PC-9 (cell line): ENCODE results near the gene COL4A6.

ENCODE experiments used
- EZH2 ChIP-seq: fragments of 200-600 bp; sonication (generic); IDR thresholded peaks from 2 replicates; pipeline ENCODE4 v1.8.0; 2017; ENCODE audit warnings: antibody characterized with exemption, low read depth
- TF ChIP-seq, protein P1 (sequence below): fragments of 200-600 bp; sonication (generic); conservative IDR thresholded peaks from 2 replicates; pipeline ENCODE4 v1.6.1; 2017; ENCODE audit warnings: mixed run types, antibody characterized with exemption, mild to moderate bottlenecking, moderate library complexity

DNA sequence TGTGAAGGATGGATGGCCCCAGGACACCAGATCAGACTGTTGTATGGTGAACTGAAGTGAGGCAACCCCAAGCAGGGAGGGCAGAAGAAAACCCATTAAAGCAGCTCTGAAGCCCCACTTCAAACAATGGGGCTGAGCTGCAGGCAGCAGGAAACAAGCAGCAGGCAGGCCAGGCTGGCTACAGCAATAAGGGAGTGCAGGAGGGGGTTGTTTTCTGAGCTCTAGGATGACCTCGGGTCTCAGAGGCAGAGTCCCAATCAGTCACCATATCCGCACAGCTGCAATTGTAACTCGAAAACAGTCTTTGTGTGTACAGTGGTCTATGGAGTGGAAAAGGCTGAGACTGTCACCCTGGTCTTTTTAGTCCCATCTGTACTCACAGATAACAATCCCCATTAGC is 90.4 kb downstream of the COL4A6 start:
- TF ChIP-seq, protein P1, sequence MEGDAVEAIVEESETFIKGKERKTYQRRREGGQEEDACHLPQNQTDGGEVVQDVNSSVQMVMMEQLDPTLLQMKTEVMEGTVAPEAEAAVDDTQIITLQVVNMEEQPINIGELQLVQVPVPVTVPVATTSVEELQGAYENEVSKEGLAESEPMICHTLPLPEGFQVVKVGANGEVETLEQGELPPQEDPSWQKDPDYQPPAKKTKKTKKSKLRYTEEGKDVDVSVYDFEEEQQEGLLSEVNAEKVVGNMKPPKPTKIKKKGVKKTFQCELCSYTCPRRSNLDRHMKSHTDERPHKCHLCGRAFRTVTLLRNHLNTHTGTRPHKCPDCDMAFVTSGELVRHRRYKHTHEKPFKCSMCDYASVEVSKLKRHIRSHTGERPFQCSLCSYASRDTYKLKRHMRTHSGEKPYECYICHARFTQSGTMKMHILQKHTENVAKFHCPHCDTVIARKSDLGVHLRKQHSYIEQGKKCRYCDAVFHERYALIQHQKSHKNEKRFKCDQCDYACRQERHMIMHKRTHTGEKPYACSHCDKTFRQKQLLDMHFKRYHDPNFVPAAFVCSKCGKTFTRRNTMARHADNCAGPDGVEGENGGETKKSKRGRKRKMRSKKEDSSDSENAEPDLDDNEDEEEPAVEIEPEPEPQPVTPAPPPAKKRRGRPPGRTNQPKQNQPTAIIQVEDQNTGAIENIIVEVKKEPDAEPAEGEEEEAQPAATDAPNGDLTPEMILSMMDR = no peak
- TF ChIP-seq EZH2 = no peak
